Psoas muscle (tissue), 8 donors: ENCODE measurements around the gene OR6S1. TPM values are rescaled to one million over a fixed set of nuclear protein-coding genes. Genes with fewer than 3 reads are reported as not detected.
"Not testable (repeated sequence)": the region's sequence is repeated elsewhere in the genome, so short reads cannot be mapped to it uniquely, and the experiment has no call there.

Experiments used
- ATAC-seq, 4 donors: fragments of 200-7000 bp; cut with Tn5 transposase; one replicate each; pipeline ENCODE4 v1.9.1; 2020; ENCODE audit warnings: moderate library complexity in 3 of 4, mild to moderate bottlenecking in 2 of 4
- DNase-seq, 2 donors: peaks; one replicate each; pipeline ENCODE4 v3.0.0-alpha.2; 2020
- H3K27ac ChIP-seq: fragments of 200-600 bp; one replicate; pipeline ENCODE4 v1.8.0; 2022
- H3K27me3 ChIP-seq, 3 donors: fragments of 200-600 bp in 1 of 3; one replicate each; pipeline versions ENCODE4 v1.6.1 to v1.8.0; 2013 to 2022; ENCODE audit warnings: low read length in 2 of 3, mild to moderate bottlenecking in 2 of 3, moderate library complexity in 1 of 3; ENCODE audit not compliant: insufficient read depth in 3 of 3
- H3K36me3 ChIP-seq, 2 donors: fragments of 200-600 bp in 1 of 2; one replicate each; pipeline versions ENCODE4 v1.6.1 to v1.8.0; 2013 to 2022; ENCODE audit warnings: low read depth in 1 of 2, mild to moderate bottlenecking in 1 of 2, moderate library complexity in 1 of 2; ENCODE audit not compliant: insufficient read depth in 1 of 2
- H3K4me1 ChIP-seq: fragments of 200-600 bp; one replicate; pipeline ENCODE4 v1.8.0; 2022
- H3K4me3 ChIP-seq: fragments of 200-600 bp; one replicate; pipeline ENCODE4 v1.8.0; 2022; ENCODE audit warnings: mild to moderate bottlenecking
- H3K9me3 ChIP-seq: fragments of 200-600 bp; one replicate; pipeline ENCODE4 v1.8.0; 2022
- CTCF ChIP-seq: fragments of 200-600 bp; IDR thresholded peaks from one replicate; pipeline ENCODE4 v1.8.0; 2022; ENCODE audit warnings: antibody characterized with exemption
- WGBS, 3 donors: extraction: QIAGEN DNeasy Blood & Tissue Kit; methylation state at CpG; one replicate each; pipeline versions ENCODE4 v1.1.6 to v1.1.7; 2013; 5-methylcytosine and 5-hydroxymethylcytosine counted together
- intact Hi-C, 2 donors: fragments of 100-400 bp; cut with DNase I; formaldehyde crosslinking; loops; one replicate each; pipeline versions ENCODE4 v1.11.0 to v1.14.2; 2022
- polyA plus RNA-seq, 3 donors: library from polyadenylated mRNA; stranded (reverse); fragments of 200-250 nt; gene quantifications; one replicate each; pipeline ENCODE4 v1.2.3, GENCODE V29; 2013
- total RNA-seq, 4 donors: library from RNA; stranded (reverse); fragmentation: NEBNext Ultra II Directional in 2 of 4; extraction: Animal tissue kit (Norgen Biotek cat#: 25700) in 2 of 4; gene quantifications; one replicate each; pipeline versions ENCODE4 v1.2.1 to v1.2.4, GENCODE V29; 2021 to 2023
- donor health status: healthy with polysubstance abuse.
- donor health status: DM: no; HTN: no; CAD: no; lungs with moderate emphysema.
- donor health status: Bipolar disorder and iron deficiency.
- donor health status: healthy.
- donor health status: DM: yes; HTN: yes; CAD: no.
- donor health status: DM: no; HTN: no; CAD: no.
- donor health status: DM: no; HTN: no; CAD: no.
- donor health status: DM: yes; HTN: yes; CAD: no.

Gene OR6S1
- total and polyA plus RNA-seq, 7 donors = not detected

GRCh38 chr14:20603813-20604690 lies 37.4 kb downstream of the OR6S1 start:
- intact Hi-C loops = loop anchor here in 1 of 2 donors (10.0 kb wide), 1 partner anchor 351 kb away; the partner anchor contains the start of gene RNASE2
- Histone ChIP-seq H3K27ac (no peak overlapping the region), H3K27me3 (no peaks in the 10 kb centered on the region), H3K4me3 (no peak overlapping the region), H3K4me1 (no peaks in the 10 kb centered on the region), H3K36me3 (no peaks in the 10 kb centered on the region), H3K9me3 (no peaks in the 10 kb centered on the region)
- 62 to 65% (median 65%) methylated on average over 12 to 13 of the region's 13 CpGs for WGBS, 3 donors
- TF ChIP-seq CTCF = no peak
- DNase-seq = no peak
- ATAC-seq = no peak

DNA sequence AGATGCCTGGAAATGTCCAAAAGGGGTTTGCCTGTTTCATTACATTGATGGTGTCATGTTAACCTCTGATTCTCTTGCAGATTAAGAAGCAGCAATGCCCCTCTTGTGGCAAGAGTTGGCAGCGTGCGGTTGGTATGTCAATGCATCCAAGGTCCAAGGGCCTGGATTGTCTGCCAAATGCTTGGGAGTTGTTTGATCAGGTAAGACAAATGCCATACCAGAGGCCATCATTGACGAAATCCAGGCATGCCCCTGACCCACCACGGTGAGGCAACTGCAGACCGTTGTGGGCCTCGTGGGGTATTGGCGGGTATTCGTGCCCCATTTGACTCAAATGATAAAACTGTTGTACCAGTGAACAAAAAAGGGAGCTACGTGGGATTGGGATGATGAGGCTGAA lies 38.9 kb downstream of the OR6S1 start:
- Histone ChIP-seq H3K27ac (no peak overlapping the region), H3K9me3 (no peaks in the 10 kb centered on the region), H3K27me3 (no peaks in the 10 kb centered on the region), H3K36me3 (no peaks in the 10 kb centered on the region), H3K4me3 (no peak overlapping the region), H3K4me1 (no peaks in the 10 kb centered on the region)
- 85 to 93% (median 87%) methylated on average over 9 of the region's 9 CpGs for WGBS, 3 donors
- TF ChIP-seq CTCF = no peak
- intact Hi-C loops = loop anchor here in 1 of 2 donors (10.0 kb wide), 1 partner anchor 352 kb away; the partner anchor contains the start of gene RNASE2
- no peak for ATAC-seq
- no peak for DNase-seq

- intact Hi-C loops = loop anchor here in 1 of 2 donors (10.0 kb wide), 1 partner anchor 353 kb away; the partner anchor contains the start of gene RNASE2
- no peak overlapping the region for H3K27ac ChIP-seq
- H3K4me3 ChIP-seq = no peak overlapping the region
- H3K36me3 ChIP-seq = no peaks in the 10 kb centered on the region
- TF ChIP-seq CTCF = no peak
- H3K9me3 ChIP-seq = no peaks in the 10 kb centered on the region
- no peaks in the 10 kb centered on the region for H3K27me3 ChIP-seq
- DNase-seq (no peak), ATAC-seq (no peak)
- H3K4me1 ChIP-seq = no peaks in the 10 kb centered on the region
- WGBS, 3 donors = 72 to 78% (median 76%) methylated on average over 12 of the region's 12 CpGs
These were observed 40.0 kb downstream of the OR6S1 start for GRCh38 chr14:20601522-20601921.

DNA sequence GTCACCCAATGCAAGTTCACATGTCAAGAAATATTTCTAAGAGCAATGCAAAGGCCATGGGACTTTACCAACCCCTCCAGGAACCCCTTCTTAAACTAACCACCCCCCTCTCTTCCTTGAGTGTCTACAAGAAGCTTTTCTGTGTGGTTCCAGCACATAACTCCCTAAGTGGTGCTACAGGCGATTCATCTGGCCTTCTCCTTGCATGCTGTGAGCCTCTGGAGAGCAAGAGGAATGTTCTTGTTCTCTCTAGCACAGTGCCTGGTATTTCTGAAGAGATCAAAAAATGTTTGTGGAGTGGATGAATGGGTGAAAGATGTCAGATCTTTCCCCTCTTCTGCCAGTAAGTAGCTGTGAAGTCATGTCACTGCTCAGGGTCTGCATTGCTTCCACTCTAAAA lies 44.4 kb downstream of the OR6S1 start:
- Histone ChIP-seq H3K27me3 (peaks cover 0 to 10% (median 0%) of the 10 kb centered on the region in 3 donors), H3K36me3 (no peaks in the 10 kb centered on the region), H3K27ac (no peak overlapping the region), H3K9me3 (no peaks in the 10 kb centered on the region), H3K4me3 (no peak overlapping the region), H3K4me1 (no peaks in the 10 kb centered on the region)
- DNase-seq (no peak), ATAC-seq (no peak)
- intact Hi-C loops = no loop called here
- WGBS, 3 donors = 55 to 69% (median 68%) methylated on average over 1 of the region's 1 CpG
- no peak for TF ChIP-seq CTCF

DNA sequence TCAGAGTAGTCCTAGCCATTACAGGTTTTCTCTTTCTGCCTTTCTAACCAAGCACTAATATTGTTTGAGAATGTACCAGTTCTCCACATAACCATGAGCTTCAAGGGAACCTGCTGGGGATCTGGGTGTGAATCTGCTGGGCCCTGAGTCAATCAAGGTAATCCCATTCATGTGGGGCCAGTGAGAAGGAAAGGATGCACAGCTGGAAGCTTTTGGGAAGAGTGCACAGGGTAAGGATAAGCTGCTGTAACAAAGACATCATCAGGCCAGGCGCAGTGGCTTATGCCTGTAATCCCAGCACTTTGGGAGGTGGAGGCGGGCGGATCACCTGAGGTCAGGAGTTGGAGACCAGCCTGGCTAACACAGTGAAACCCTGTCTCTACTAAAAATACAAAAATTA lies 45.8 kb downstream of the OR6S1 start:
- intact Hi-C loops, H3K36me3 ChIP-seq, H3K9me3 ChIP-seq, DNase-seq, H3K4me3 ChIP-seq, H3K4me1 ChIP-seq, H3K27ac ChIP-seq, ATAC-seq: not testable (repeated sequence)
- 90 to 96% (median 96%) methylated on average over 3 of the region's 3 CpGs for WGBS, 3 donors
- peaks cover 0 to 15% (median 3%) of the 10 kb centered on the region in 3 donors for H3K27me3 ChIP-seq
